ENCODE data around the gene MACROH2A1.

DNA sequence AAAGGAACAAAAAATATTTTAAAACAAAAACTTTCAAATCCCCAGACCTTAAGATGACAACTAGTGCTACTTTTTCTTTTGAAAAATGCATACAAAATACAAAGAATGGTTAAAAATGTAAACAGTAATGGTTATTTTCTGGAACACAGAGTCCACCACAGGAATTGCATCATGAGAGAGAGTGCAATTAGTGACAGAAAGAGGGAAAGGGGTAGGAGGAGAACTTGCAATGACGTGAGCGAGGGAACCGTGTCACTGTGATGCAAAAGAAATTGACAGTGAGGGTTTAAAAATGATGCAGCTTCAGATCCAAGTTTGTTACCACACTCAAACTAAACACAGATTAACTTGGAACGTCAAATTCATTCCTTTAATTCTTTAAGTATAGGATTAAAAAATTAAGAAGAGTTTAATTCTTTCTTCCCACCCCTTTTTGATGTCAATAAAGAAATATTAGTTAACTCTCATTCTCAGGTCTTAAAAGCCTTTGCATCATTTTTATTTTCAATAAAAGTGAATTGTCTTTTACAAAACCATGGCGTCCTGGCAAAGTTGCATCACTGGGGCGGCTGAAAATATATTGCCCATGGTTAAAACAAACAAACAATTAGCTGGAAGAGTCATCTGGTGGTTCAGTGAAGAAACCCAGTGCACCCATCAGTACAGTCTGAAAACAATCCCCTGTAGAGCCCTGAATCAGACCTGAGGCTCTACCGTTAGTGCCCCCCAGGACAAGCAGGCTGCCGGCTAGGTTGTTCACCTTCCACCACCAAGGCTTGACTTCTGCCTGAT is 39.5 kb downstream of the MACROH2A1 start:
- TF ChIP-seq CTCF (IDR thresholded peaks at IDR 0.05; ENCODE audit: insufficient read depth, low read length, poor library complexity, severe bottlenecking): no peak
- no peak for TF ChIP-seq EZH2phosphoT487 (conservative IDR thresholded peaks at IDR 0.05; ENCODE audit: low read length)
